Karpas-422 (cell line): ENCODE measurements around the gene NT5DC3. TPM values are rescaled to one million over a fixed set of nuclear protein-coding genes. Genes with fewer than 3 reads are reported as not detected.

Experiments
- DNase-seq: peaks from one replicate; pipeline ENCODE4 v3.0.0-alpha.2; 2015
- H2AFZ ChIP-seq: fragments of 200-600 bp; sonication (generic); 2 replicates; pipeline ENCODE4 v1.6.1; 2014; ENCODE audit warnings: antibody characterized with exemption, low read length, mixed read lengths
- H3K27ac ChIP-seq: fragments of 200-600 bp; sonication (generic); 2 replicates; pipeline ENCODE4 v1.5.1; 2014; ENCODE audit warnings: mild to moderate bottlenecking, low read length, moderate library complexity
- H3K27me3 ChIP-seq: fragments of 200-600 bp; sonication (generic); 2 replicates; pipeline ENCODE4 v1.6.1; 2014; ENCODE audit warnings: low read length, mixed read lengths
- H3K36me3 ChIP-seq: fragments of 200-600 bp; sonication (generic); 2 replicates; pipeline ENCODE4 v1.6.1; 2014; ENCODE audit warnings: low read length, mixed read lengths; ENCODE audit not compliant: insufficient read depth
- H3K4me1 ChIP-seq: fragments of 200-600 bp; sonication (generic); 2 replicates; pipeline ENCODE4 v1.6.1; 2014; ENCODE audit warnings: mild to moderate bottlenecking, low read length, mixed read lengths
- H3K4me2 ChIP-seq: fragments of 200-600 bp; sonication (generic); 2 replicates; pipeline ENCODE4 v1.6.1; 2014; ENCODE audit warnings: low read length, low read depth, mild to moderate bottlenecking; ENCODE audit not compliant: poor library complexity, severe bottlenecking
- H3K4me3 ChIP-seq: fragments of 200-600 bp; sonication (generic); 2 replicates; pipeline ENCODE4 v1.5.1; 2014; ENCODE audit warnings: mild to moderate bottlenecking, antibody characterized with exemption, low read length, mixed read lengths
- H3K79me2 ChIP-seq: fragments of 200-600 bp; sonication (generic); 2 replicates; pipeline ENCODE4 v1.6.1; 2014; ENCODE audit warnings: mild to moderate bottlenecking, low read length, mixed read lengths
- H3K9ac ChIP-seq: fragments of 200-600 bp; sonication (generic); 2 replicates; pipeline ENCODE4 v1.6.0; 2014; ENCODE audit warnings: low read length
- H3K9me2 ChIP-seq: fragments of 200-600 bp; sonication (generic), shearing (Covaris generic); replicated peaks from 2 replicates; pipeline ENCODE4 v1.6.0; 2014; ENCODE audit warnings: mild to moderate bottlenecking, low read length, moderate library complexity; ENCODE audit not compliant: insufficient read depth
- H3K9me3 ChIP-seq: fragments of 300-700, 200-600 bp; sonication (generic); 2 replicates; pipeline ENCODE4 v1.6.1; 2014; ENCODE audit warnings: low read length, mixed read lengths
- H4K20me1 ChIP-seq: fragments of 200-600 bp; sonication (generic); 2 replicates; pipeline ENCODE4 v1.6.1; 2014; ENCODE audit warnings: mild to moderate bottlenecking, antibody characterized with exemption, low read length, low read depth; ENCODE audit not compliant: insufficient read depth
- total RNA-seq: library from RNA; depleted of rRNA; stranded (reverse); fragments of >200 nt; shearing (Covaris generic); gene quantifications from 2 replicates; pipeline ENCODE4 v1.2.3, GENCODE V29; 2014; ENCODE audit warnings: low replicate concordance

NT5DC3 gene
- total RNA-seq, 1 experiment from 2014 or later, result 1.7 TPM

GRCh38 chr12:103748875-103749274 lies 92.2 kb downstream of the NT5DC3 start:
- no peaks in the 10 kb centered on the region for H3K4me1 ChIP-seq
- no peak overlapping the region for H3K4me2 ChIP-seq
- H3K36me3 ChIP-seq, result no peaks in the 10 kb centered on the region
- H3K9me2 ChIP-seq, result no peaks in the 10 kb centered on the region
- H2AFZ ChIP-seq, result no peak overlapping the region
- H3K4me3 ChIP-seq, result no peak overlapping the region
- H3K9me3 ChIP-seq, result no peaks in the 10 kb centered on the region
- no peak overlapping the region for H3K9ac ChIP-seq
- no peak for DNase-seq
- no peak overlapping the region for H3K27ac ChIP-seq
- H4K20me1 ChIP-seq, result no peaks in the 10 kb centered on the region
- H3K79me2 ChIP-seq, result no peaks in the 10 kb centered on the region
- H3K27me3 ChIP-seq, result no peaks in the 10 kb centered on the region

- Histone ChIP-seq H3K9me2 (no peaks in the 10 kb centered on the region), H4K20me1 (no peaks in the 10 kb centered on the region), H3K4me2 (no peak overlapping the region), H3K79me2 (no peaks in the 10 kb centered on the region), H3K4me3 (no peak overlapping the region), H3K36me3 (no peaks in the 10 kb centered on the region), H3K27me3 (no peaks in the 10 kb centered on the region), H3K27ac (no peak overlapping the region), H2AFZ (no peak overlapping the region), H3K9me3 (no peaks in the 10 kb centered on the region), H3K9ac (no peak overlapping the region), H3K4me1 (no peaks in the 10 kb centered on the region)
- DNase-seq, result no peak
These were observed 93.0 kb downstream of the NT5DC3 start for GRCh38 chr12:103748002-103748401.

- no peaks in the 10 kb centered on the region for H3K79me2 ChIP-seq
- H3K9me2 ChIP-seq, result no peaks in the 10 kb centered on the region
- no peaks in the 10 kb centered on the region for H3K9me3 ChIP-seq
- H3K4me3 ChIP-seq, result no peak overlapping the region
- DNase-seq, result no peak
- no peaks in the 10 kb centered on the region for H3K36me3 ChIP-seq
- H3K4me1 ChIP-seq, result no peaks in the 10 kb centered on the region
- no peak overlapping the region for H3K27ac ChIP-seq
- no peak overlapping the region for H3K9ac ChIP-seq
- no peaks in the 10 kb centered on the region for H3K27me3 ChIP-seq
- no peak overlapping the region for H3K4me2 ChIP-seq
- H4K20me1 ChIP-seq, result no peaks in the 10 kb centered on the region
- H2AFZ ChIP-seq, result no peak overlapping the region
These were observed 95.1 kb downstream of the NT5DC3 start for GRCh38 chr12:103745962-103746361.

- no peak overlapping the region for H3K27ac ChIP-seq
- no peaks in the 10 kb centered on the region for H3K9me2 ChIP-seq
- H3K79me2 ChIP-seq, result no peaks in the 10 kb centered on the region
- no peaks in the 10 kb centered on the region for H3K27me3 ChIP-seq
- no peak overlapping the region for H3K4me3 ChIP-seq
- H3K4me2 ChIP-seq, result no peak overlapping the region
- H3K4me1 ChIP-seq, result no peaks in the 10 kb centered on the region
- H2AFZ ChIP-seq, result no peak overlapping the region
- no peak for DNase-seq
- no peak overlapping the region for H3K9ac ChIP-seq
- no peaks in the 10 kb centered on the region for H3K36me3 ChIP-seq
- no peaks in the 10 kb centered on the region for H3K9me3 ChIP-seq
- no peaks in the 10 kb centered on the region for H4K20me1 ChIP-seq
These were observed 97.2 kb downstream of the NT5DC3 start for GRCh38 chr12:103743788-103744187.

- Histone ChIP-seq H3K9me3 (no peaks in the 10 kb centered on the region), H2AFZ (no peak overlapping the region), H3K9ac (no peak overlapping the region), H3K4me3 (no peak overlapping the region), H3K79me2 (no peaks in the 10 kb centered on the region), H3K27me3 (no peaks in the 10 kb centered on the region), H3K4me2 (no peak overlapping the region), H4K20me1 (no peaks in the 10 kb centered on the region), H3K36me3 (no peaks in the 10 kb centered on the region), H3K9me2 (no peaks in the 10 kb centered on the region), H3K4me1 (no peaks in the 10 kb centered on the region), H3K27ac (no peak overlapping the region)
- DNase-seq, result no peak
These were observed 98.6 kb downstream of the NT5DC3 start for GRCh38 chr12:103742349-103742932.

- no peaks in the 10 kb centered on the region for H4K20me1 ChIP-seq
- no peaks in the 10 kb centered on the region for H3K79me2 ChIP-seq
- no peak overlapping the region for H3K27ac ChIP-seq
- no peak overlapping the region for H3K4me2 ChIP-seq
- H3K4me3 ChIP-seq, result no peak overlapping the region
- H3K4me1 ChIP-seq, result no peaks in the 10 kb centered on the region
- H3K36me3 ChIP-seq, result no peaks in the 10 kb centered on the region
- no peak overlapping the region for H3K9ac ChIP-seq
- no peaks in the 10 kb centered on the region for H3K9me3 ChIP-seq
- no peak for DNase-seq
- H3K9me2 ChIP-seq, result no peaks in the 10 kb centered on the region
- no peak overlapping the region for H2AFZ ChIP-seq
- H3K27me3 ChIP-seq, result no peaks in the 10 kb centered on the region
These were observed 103.2 kb downstream of the NT5DC3 start for GRCh38 chr12:103737881-103738280.

- Histone ChIP-seq H3K36me3 (no peaks in the 10 kb centered on the region), H3K4me2 (no peak overlapping the region), H3K27me3 (no peaks in the 10 kb centered on the region), H3K9me3 (peaks cover 1% of the 10 kb centered on the region; the same call in 1 of the 2 replicates), H3K9me2 (no peaks in the 10 kb centered on the region), H3K9ac (no peak overlapping the region), H3K4me3 (no peak overlapping the region), H2AFZ (no peak overlapping the region), H3K27ac (no peak overlapping the region), H3K79me2 (no peaks in the 10 kb centered on the region), H3K4me1 (no peaks in the 10 kb centered on the region), H4K20me1 (no peaks in the 10 kb centered on the region)
- no peak for DNase-seq
These were observed 104.5 kb downstream of the NT5DC3 start for GRCh38 chr12:103736572-103736971.

- H3K4me1 ChIP-seq, result no peaks in the 10 kb centered on the region
- H3K9me2 ChIP-seq, result no peaks in the 10 kb centered on the region
- no peak overlapping the region for H3K27ac ChIP-seq
- no peak overlapping the region for H3K4me3 ChIP-seq
- H3K9me3 ChIP-seq, result peaks cover 5% of the 10 kb centered on the region; the same call in 1 of the 2 replicates
- H3K27me3 ChIP-seq, result no peaks in the 10 kb centered on the region
- no peak overlapping the region for H3K9ac ChIP-seq
- no peaks in the 10 kb centered on the region for H3K36me3 ChIP-seq
- no peaks in the 10 kb centered on the region for H4K20me1 ChIP-seq
- H2AFZ ChIP-seq, result no peak overlapping the region
- DNase-seq, result no peak
- no peak overlapping the region for H3K4me2 ChIP-seq
- no peaks in the 10 kb centered on the region for H3K79me2 ChIP-seq
These were observed 105.7 kb downstream of the NT5DC3 start for GRCh38 chr12:103735291-103735690.
